Left lung (tissue), 10 donors: ENCODE measurements around the gene ECSCR. TPM values are rescaled to one million over a fixed set of nuclear protein-coding genes. Genes with fewer than 3 reads are reported as not detected.
"Not testable (repeated sequence)": the region's sequence is repeated elsewhere in the genome, so short reads cannot be mapped to it uniquely, and the experiment has no call there.

Source experiments
- ATAC-seq: fragments of 200-7000 bp; cut with Tn5 transposase; one replicate; pipeline ENCODE4 v1.9.1; 2020; ENCODE audit warnings: moderate library complexity
- DNase-seq, 4 donors: peaks; one replicate each; pipeline ENCODE4 v3.0.0-alpha.2; 2013 to 2020
- H3K27ac ChIP-seq, 2 donors: fragments of 200-600 bp; sonication (generic) in 1 of 2; one replicate each; pipeline versions ENCODE4 v1.5.0 to v1.8.0; 2020 to 2021
- H3K27me3 ChIP-seq, 2 donors: fragments of 200-600 bp; sonication (generic) in 1 of 2; one replicate each; pipeline versions ENCODE4 v1.5.0 to v1.8.0; 2020 to 2021
- H3K36me3 ChIP-seq, 2 donors: fragments of 200-600 bp; sonication (generic) in 1 of 2; one replicate each; pipeline versions ENCODE4 v1.5.0 to v1.8.0; 2020 to 2021
- H3K4me1 ChIP-seq, 2 donors: fragments of 200-600 bp; one replicate each; pipeline ENCODE4 v1.8.0; 2021
- H3K4me3 ChIP-seq, 2 donors: fragments of 200-600 bp; sonication (generic) in 1 of 2; one replicate each; pipeline versions ENCODE4 v1.5.0 to v1.8.0; 2020 to 2021; ENCODE audit warnings: mild to moderate bottlenecking in 1 of 2
- H3K9me3 ChIP-seq, 2 donors: fragments of 200-600 bp; sonication (generic) in 1 of 2; one replicate each; pipeline versions ENCODE4 v1.5.0 to v1.8.0; 2020 to 2021
- intact Hi-C, 2 donors: fragments of 100-400 bp; cut with DNase I; formaldehyde crosslinking; loops; one replicate each; pipeline versions ENCODE4 v1.11.2 to v1.14.2; 2022
- polyA plus RNA-seq, 6 donors: library from polyadenylated mRNA; unstranded; fragments of 120-200 nt; gene quantifications; one replicate each; pipeline ENCODE4 v1.2.1, GENCODE V29; 2013; ENCODE audit not compliant: insufficient read length in 6 of 6
- total RNA-seq, 2 donors: library from RNA; stranded (reverse); fragmentation: NEBNext Ultra II Directional; extraction: Animal tissue kit (Norgen Biotek cat#: 25700); gene quantifications; one replicate each; pipeline ENCODE4 v1.2.1, GENCODE V29; 2021
- TF ChIP-seq, protein P1 (sequence below), 2 donors: fragments of 200-600 bp; sonication (generic) in 1 of 2; IDR thresholded peaks; one replicate each; pipeline versions ENCODE4 v1.5.0 to v1.8.0; 2021; ENCODE audit warnings: antibody characterized with exemption in 2 of 2
- donor health status: DM: no; HTN: yes; CAD: no.
- donor health status: DM: no; HTN: no; CAD: no.

ECSCR gene
- total and polyA plus RNA-seq, 8 donors: 25.4 to 72.6 (median 64.3) TPM

DNA sequence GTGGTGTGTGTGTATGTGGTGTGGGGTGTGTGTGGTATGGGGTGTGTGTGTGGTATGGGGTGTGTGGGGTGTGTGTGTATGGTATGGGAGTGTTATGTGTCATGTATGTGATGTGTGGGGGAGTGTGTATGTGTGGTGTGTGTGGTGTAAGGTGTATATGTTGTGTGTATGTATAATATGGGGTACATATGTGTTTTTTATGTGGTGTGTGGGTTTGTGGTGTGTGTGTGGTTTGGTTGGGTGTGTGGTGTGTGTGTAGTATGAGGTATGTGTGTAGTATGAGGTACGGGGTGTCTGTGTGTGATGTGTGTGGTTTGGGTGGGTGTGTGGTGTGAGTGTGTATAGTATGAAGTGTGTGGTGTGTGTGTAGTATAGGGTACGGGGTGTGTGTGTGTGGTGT is 11.4 kb downstream of the ECSCR start:
- no peak for DNase-seq
- TF ChIP-seq, protein P1, sequence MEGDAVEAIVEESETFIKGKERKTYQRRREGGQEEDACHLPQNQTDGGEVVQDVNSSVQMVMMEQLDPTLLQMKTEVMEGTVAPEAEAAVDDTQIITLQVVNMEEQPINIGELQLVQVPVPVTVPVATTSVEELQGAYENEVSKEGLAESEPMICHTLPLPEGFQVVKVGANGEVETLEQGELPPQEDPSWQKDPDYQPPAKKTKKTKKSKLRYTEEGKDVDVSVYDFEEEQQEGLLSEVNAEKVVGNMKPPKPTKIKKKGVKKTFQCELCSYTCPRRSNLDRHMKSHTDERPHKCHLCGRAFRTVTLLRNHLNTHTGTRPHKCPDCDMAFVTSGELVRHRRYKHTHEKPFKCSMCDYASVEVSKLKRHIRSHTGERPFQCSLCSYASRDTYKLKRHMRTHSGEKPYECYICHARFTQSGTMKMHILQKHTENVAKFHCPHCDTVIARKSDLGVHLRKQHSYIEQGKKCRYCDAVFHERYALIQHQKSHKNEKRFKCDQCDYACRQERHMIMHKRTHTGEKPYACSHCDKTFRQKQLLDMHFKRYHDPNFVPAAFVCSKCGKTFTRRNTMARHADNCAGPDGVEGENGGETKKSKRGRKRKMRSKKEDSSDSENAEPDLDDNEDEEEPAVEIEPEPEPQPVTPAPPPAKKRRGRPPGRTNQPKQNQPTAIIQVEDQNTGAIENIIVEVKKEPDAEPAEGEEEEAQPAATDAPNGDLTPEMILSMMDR (IDR thresholded peaks at IDR 0.05): no peak
- Histone ChIP-seq H3K4me1 (no peaks in the 10 kb centered on the region), H3K9me3 (no peaks in the 10 kb centered on the region), H3K4me3 (no peak overlapping the region), H3K36me3 (peaks cover 0 to 6% of the 10 kb centered on the region in 2 donors), H3K27me3 (no peaks in the 10 kb centered on the region), H3K27ac (no peak overlapping the region)
- intact Hi-C loops: no loop called here
- ATAC-seq: no peak

DNA sequence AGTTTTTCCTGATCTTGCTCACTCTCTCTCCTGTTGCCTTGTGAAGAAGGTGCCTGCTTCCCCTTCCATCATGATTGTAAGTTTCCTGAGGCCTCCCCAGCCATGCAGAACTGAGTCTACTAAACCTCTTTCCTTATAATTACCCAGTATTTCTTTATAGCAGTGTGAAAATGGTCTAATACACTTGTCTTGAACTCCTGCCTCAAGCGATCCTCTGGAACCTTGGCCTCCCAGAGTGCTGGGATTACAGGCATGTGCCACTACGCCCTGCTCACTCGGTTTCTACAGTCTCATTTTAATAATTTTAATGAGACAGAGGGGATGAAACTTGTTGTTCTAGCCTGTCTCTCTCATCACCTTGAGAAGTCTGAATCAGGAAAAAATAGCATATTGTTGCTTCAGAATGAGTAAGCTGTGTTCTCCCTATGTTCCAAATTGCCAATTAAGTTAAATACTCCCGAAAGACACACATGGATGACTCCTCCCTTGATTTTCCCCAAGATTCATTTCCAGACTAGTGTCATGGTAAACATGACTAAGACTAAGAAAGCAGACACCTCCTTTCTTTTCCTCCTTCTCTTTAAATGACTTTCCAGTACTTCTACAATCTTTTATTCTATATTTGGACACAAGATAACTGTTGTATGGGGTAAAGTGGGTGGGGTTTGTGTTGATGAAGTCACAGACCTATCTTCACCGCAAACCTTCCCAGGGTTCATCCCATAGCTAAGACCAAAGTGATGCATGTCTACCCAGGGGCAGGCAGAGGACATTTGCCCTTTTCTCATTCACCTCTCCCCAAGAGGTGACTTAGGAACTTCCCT is 15.4 kb downstream of the ECSCR start:
- intact Hi-C loops: no loop called here
- ATAC-seq (no peak), DNase-seq (no peak)
- no peaks in the 10 kb centered on the region for H3K9me3 ChIP-seq
- H3K36me3 ChIP-seq: peaks cover 0 to 6% of the 10 kb centered on the region in 2 donors
- H3K4me3 ChIP-seq: no peak overlapping the region
- no peaks in the 10 kb centered on the region for H3K27me3 ChIP-seq
- TF ChIP-seq, protein P1 (IDR thresholded peaks at IDR 0.05): no peak
- H3K4me1 ChIP-seq: peaks cover 0 to 10% of the 10 kb centered on the region in 2 donors
- no peak overlapping the region for H3K27ac ChIP-seq

DNA sequence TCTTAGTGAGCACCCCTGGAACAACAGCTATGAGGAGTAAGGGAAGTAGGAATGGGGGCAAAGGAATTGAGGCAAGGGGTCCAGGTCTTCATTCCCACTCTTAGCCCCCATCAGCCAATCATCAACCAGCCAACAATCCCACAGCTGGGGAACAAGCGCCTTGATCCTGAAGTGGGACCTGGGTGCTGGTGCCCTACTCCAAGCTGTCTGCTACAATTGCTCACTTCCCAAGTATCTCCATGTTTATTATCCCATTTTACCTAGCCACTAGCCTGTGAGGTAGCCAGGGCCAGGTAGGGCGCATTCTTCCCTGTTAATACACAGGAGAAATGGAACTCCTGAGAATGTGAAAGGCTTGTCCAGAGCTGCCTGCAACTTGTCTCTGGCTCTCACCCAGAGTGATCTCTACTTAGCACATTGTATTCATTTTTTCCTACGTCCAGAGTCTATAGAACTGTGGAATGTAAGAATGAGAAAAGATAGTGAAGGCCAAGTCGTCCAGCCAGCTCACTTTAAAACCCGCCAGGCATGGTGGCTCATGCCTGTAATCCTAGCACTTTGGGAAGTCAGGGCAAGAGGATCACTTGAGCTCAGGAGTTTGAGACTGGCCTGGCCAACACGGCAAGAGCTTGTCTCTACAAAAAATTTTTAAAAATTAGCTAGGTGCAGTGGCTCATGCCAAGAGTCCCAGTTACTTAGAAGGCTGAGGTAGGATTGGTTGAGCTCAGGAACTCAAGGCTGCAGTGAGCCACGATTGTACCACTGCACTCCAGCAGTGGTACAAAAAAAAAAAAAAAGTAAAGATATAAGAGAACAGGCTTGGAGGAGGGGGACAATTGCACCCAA is 17.0 kb downstream of the ECSCR start:
- DNase-seq (peak in 1 of 4 donors; percentile 44), ATAC-seq (peak; percentile 67)
- H3K9me3 ChIP-seq: no peaks in the 10 kb centered on the region
- H3K4me1 ChIP-seq: peaks cover 0 to 10% of the 10 kb centered on the region in 2 donors
- peaks cover 0 to 6% of the 10 kb centered on the region in 2 donors for H3K36me3 ChIP-seq
- no peak overlapping the region for H3K4me3 ChIP-seq
- TF ChIP-seq, protein P1 (IDR thresholded peaks at IDR 0.05): no peak
- intact Hi-C loops: no loop called here
- H3K27ac ChIP-seq: no peak overlapping the region
- no peaks in the 10 kb centered on the region for H3K27me3 ChIP-seq

DNA sequence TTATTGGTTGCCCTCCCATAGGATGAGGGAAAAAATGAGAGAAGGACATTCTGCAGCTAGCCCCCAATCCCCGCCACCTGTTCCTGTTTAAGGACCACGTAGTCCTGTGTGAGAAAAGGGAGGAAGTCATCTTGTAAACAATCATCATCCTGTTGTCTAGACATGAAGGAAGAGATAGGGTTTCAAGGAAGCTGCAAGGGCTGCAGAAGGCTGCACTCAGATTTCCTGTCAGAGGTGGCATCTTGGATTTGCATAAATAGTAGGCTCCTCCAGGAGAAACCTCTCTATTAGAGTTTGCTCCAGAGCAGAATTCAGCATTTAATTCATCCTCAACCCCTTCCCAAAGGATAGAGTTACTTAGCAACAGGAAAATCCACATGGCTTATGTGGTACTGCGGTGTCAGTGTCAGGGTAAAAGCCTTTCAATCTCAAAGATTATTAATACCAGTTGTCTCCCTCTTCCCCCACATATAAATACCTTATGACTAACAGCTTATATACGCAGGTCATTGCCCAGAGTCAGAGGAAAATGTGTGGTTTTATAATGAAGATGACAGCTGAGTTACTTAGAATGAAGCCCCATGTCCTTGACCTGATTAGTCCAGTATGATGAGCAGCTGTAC is 18.6 kb downstream of the ECSCR start:
- H3K4me3 ChIP-seq: no peak overlapping the region
- peaks cover 0 to 16% of the 10 kb centered on the region in 2 donors for H3K4me1 ChIP-seq
- H3K27ac ChIP-seq: no peak overlapping the region
- DNase-seq (no peak), ATAC-seq (no peak)
- H3K27me3 ChIP-seq: no peaks in the 10 kb centered on the region
- no peaks in the 10 kb centered on the region for H3K9me3 ChIP-seq
- TF ChIP-seq, protein P1 (IDR thresholded peaks at IDR 0.05): no peak
- intact Hi-C loops: no loop called here
- peaks cover 0 to 6% of the 10 kb centered on the region in 2 donors for H3K36me3 ChIP-seq

DNA sequence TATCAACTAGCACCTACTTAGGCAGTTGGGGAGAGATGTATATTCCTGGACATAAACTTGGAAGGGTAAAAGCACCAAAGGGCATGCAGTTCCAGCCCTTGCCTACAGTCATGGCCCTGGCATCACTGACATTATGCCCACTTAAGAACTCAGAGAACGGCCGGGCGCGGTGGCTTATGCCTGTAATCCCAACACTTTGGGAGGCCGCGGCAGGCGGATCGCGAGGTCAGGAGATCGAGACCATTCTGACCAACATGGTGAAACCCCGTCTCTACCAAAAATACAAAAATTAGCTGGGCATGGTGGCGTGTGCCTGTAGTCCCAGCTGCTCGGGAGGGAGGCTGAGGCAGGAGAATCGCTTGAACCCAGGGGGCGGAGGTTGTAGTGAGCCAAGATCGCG is 22.1 kb downstream of the ECSCR start:
- H3K36me3 ChIP-seq, intact Hi-C loops, H3K9me3 ChIP-seq, H3K27me3 ChIP-seq, H3K27ac ChIP-seq, ATAC-seq, H3K4me3 ChIP-seq, DNase-seq: not testable (repeated sequence)
- peaks cover 5 to 21% of the 10 kb centered on the region in 2 donors for H3K4me1 ChIP-seq
